IgD-negative memory B cell (primary cell): ENCODE results near the gene ROCK2. TPM values are rescaled to one million over a fixed set of nuclear protein-coding genes. Genes with fewer than 3 reads are reported as not detected.

Experiments used
- H3K27ac Mint-ChIP-seq, 3 donors: one replicate each; pipeline ENCODE4 v1.8.0; 2020 to 2022; ENCODE audit warnings: mild to moderate bottlenecking in 3 of 3, mixed read lengths in 3 of 3, moderate library complexity in 1 of 3
- H3K27me3 Mint-ChIP-seq: one replicate; pipeline ENCODE4 v1.8.0; 2021; ENCODE audit warnings: mixed read lengths
- H3K36me3 Mint-ChIP-seq: one replicate; pipeline ENCODE4 v1.8.0; 2020; ENCODE audit warnings: mild to moderate bottlenecking, mixed read lengths
- H3K4me1 Mint-ChIP-seq, 3 donors: one replicate each; pipeline ENCODE4 v1.8.0; 2020 to 2022; ENCODE audit warnings: mixed read lengths in 3 of 3, mild to moderate bottlenecking in 1 of 3
- H3K4me3 Mint-ChIP-seq, 4 donors: one replicate each; pipeline ENCODE4 v1.8.0; 2020 to 2022; ENCODE audit warnings: mild to moderate bottlenecking in 4 of 4, mixed read lengths in 4 of 4, moderate library complexity in 3 of 4
- H3K9me3 Mint-ChIP-seq, 3 donors: one replicate each; pipeline ENCODE4 v1.8.0; 2020 to 2021; ENCODE audit warnings: mixed read lengths in 3 of 3, mild to moderate bottlenecking in 1 of 3
- polyA plus RNA-seq: library from polyadenylated mRNA; unstranded; fragments of 300-500 nt; fragmentation: Illumina TruSeq; gene quantifications from one replicate; pipeline ENCODE4 v1.2.3, GENCODE V29; 2021

ROCK2 gene
- polyA plus RNA-seq, 1 donor from 2014 or later, result 13.3 TPM

- peak overlapping the region in 1 of 3 donors; percentile 53 for H3K27ac Mint-ChIP-seq
- H3K4me1 Mint-ChIP-seq, result peaks cover 0 to 3% (median 0%) of the 10 kb centered on the region in 3 donors
- H3K36me3 Mint-ChIP-seq, result no peaks in the 10 kb centered on the region
- H3K9me3 Mint-ChIP-seq, result no peaks in the 10 kb centered on the region
- no peak overlapping the region for H3K4me3 Mint-ChIP-seq
- H3K27me3 Mint-ChIP-seq, result peaks cover 4% of the 10 kb centered on the region
Observed at GRCh38 chr2:11355194-11356053, 11.0 kb upstream of the ROCK2 start.

- H3K27ac Mint-ChIP-seq, result peak overlapping the region in 1 of 3 donors; percentile 53
Observed at GRCh38 chr2:11354363-11355154, 10.1 kb upstream of the ROCK2 start.

GRCh38 chr2:11352781-11353537, 8.5 kb upstream of the ROCK2 start:
- Mint-ChIP-seq H3K36me3 (no peaks in the 10 kb centered on the region), H3K4me3 (no peak overlapping the region), H3K27me3 (peaks cover 4% of the 10 kb centered on the region), H3K9me3 (no peaks in the 10 kb centered on the region), H3K27ac (no peak overlapping the region), H3K4me1 (peaks cover 0 to 3% (median 0%) of the 10 kb centered on the region in 3 donors)

More at GRCh38 chr2:11354363-11355154, 10.1 kb upstream of the ROCK2 start:
- Mint-ChIP-seq H3K9me3 (no peaks in the 10 kb centered on the region), H3K4me1 (peaks cover 0 to 3% (median 0%) of the 10 kb centered on the region in 3 donors), H3K27me3 (peaks cover 4% of the 10 kb centered on the region), H3K36me3 (no peaks in the 10 kb centered on the region), H3K4me3 (no peak overlapping the region)

GRCh38 chr2:11348209-11348749, 3.8 kb upstream of the ROCK2 start:
- H3K4me3 Mint-ChIP-seq, result no peak overlapping the region

GRCh38 chr2:11347403-11347959, 3.0 kb upstream of the ROCK2 start:
- Mint-ChIP-seq H3K27me3 (peaks cover 3% of the 10 kb centered on the region), H3K4me3 (peak overlapping the region in 1 of 4 donors; percentile 89), H3K27ac (peak overlapping the region in 1 of 3 donors; percentile 16), H3K36me3 (no peaks in the 10 kb centered on the region), H3K9me3 (no peaks in the 10 kb centered on the region), H3K4me1 (peaks cover 12 to 14% (median 14%) of the 10 kb centered on the region in 3 donors)

More at GRCh38 chr2:11348209-11348749, 3.8 kb upstream of the ROCK2 start:
- Mint-ChIP-seq H3K4me1 (peaks cover 6% of the 10 kb centered on the region in 3 donors), H3K27ac (no peak overlapping the region), H3K27me3 (peaks cover 4% of the 10 kb centered on the region), H3K36me3 (no peaks in the 10 kb centered on the region), H3K9me3 (no peaks in the 10 kb centered on the region)

- no peaks in the 10 kb centered on the region for H3K36me3 Mint-ChIP-seq
- H3K4me3 Mint-ChIP-seq, result peak overlapping the region in 1 of 4 donors; percentile 89
- peaks cover 18 to 22% (median 21%) of the 10 kb centered on the region in 3 donors for H3K4me1 Mint-ChIP-seq
- no peaks in the 10 kb centered on the region for H3K9me3 Mint-ChIP-seq
- H3K27ac Mint-ChIP-seq, result peak overlapping the region in 2 of 3 donors; percentile 81 to 90
- peaks cover 3% of the 10 kb centered on the region for H3K27me3 Mint-ChIP-seq
Observed at GRCh38 chr2:11346023-11346482, 1.6 kb upstream of the ROCK2 start.

GRCh38 chr2:11344956-11345677, 681 bp upstream of the ROCK2 start:
- no peaks in the 10 kb centered on the region for H3K9me3 Mint-ChIP-seq
- H3K4me3 Mint-ChIP-seq, result peak overlapping the region; percentile 80 to 96 (median 91)
- H3K27ac Mint-ChIP-seq, result peak overlapping the region; percentile 74 to 90 (median 81)
- peaks cover 21 to 28% (median 25%) of the 10 kb centered on the region in 3 donors for H3K4me1 Mint-ChIP-seq
- H3K27me3 Mint-ChIP-seq, result no peaks in the 10 kb centered on the region
- H3K36me3 Mint-ChIP-seq, result no peaks in the 10 kb centered on the region

GRCh38 chr2:11343650-11344341, 640 bp downstream of the ROCK2 start:
- no peaks in the 10 kb centered on the region for H3K9me3 Mint-ChIP-seq
- peaks cover 29 to 39% (median 35%) of the 10 kb centered on the region in 3 donors for H3K4me1 Mint-ChIP-seq
- H3K27ac Mint-ChIP-seq, result peak overlapping the region; percentile 87 to 96 (median 88)

GRCh38 chr2:11343368-11343649, 1.1 kb downstream of the ROCK2 start:
- Mint-ChIP-seq H3K27me3 (no peaks in the 10 kb centered on the region), H3K36me3 (no peaks in the 10 kb centered on the region), H3K9me3 (no peaks in the 10 kb centered on the region)

More at GRCh38 chr2:11343650-11344341, 640 bp downstream of the ROCK2 start:
- H3K27me3 Mint-ChIP-seq, result no peaks in the 10 kb centered on the region
- H3K4me3 Mint-ChIP-seq, result peak overlapping the region; percentile 97 to 100 (median 99)
- no peaks in the 10 kb centered on the region for H3K36me3 Mint-ChIP-seq

GRCh38 chr2:11342551-11343367, 1.7 kb downstream of the ROCK2 start:
- no peaks in the 10 kb centered on the region for H3K9me3 Mint-ChIP-seq
- peak overlapping the region; percentile 97 to 100 (median 99) for H3K4me3 Mint-ChIP-seq
- H3K36me3 Mint-ChIP-seq, result no peaks in the 10 kb centered on the region
- H3K27me3 Mint-ChIP-seq, result no peaks in the 10 kb centered on the region
- H3K27ac Mint-ChIP-seq, result peak overlapping the region in 2 of 3 donors; percentile 87 to 96
- H3K4me1 Mint-ChIP-seq, result peaks cover 32 to 42% (median 41%) of the 10 kb centered on the region in 3 donors

More at GRCh38 chr2:11343368-11343649, 1.1 kb downstream of the ROCK2 start:
- Mint-ChIP-seq H3K27ac (peak overlapping the region; percentile 87 to 96 (median 88)), H3K4me3 (peak overlapping the region; percentile 97 to 100 (median 99)), H3K4me1 (peaks cover 32 to 42% (median 40%) of the 10 kb centered on the region in 3 donors)

- H3K9me3 Mint-ChIP-seq, result peaks cover 0 to 4% (median 2%) of the 10 kb centered on the region in 3 donors
- peaks cover 2% of the 10 kb centered on the region for H3K36me3 Mint-ChIP-seq
- H3K27ac Mint-ChIP-seq, result peak overlapping the region in 1 of 3 donors; percentile 9
- peaks cover 29 to 44% (median 42%) of the 10 kb centered on the region in 3 donors for H3K4me1 Mint-ChIP-seq
- H3K27me3 Mint-ChIP-seq, result no peaks in the 10 kb centered on the region
- H3K4me3 Mint-ChIP-seq, result peak overlapping the region in 2 of 4 donors; percentile 10 to 60
Observed at GRCh38 chr2:11340717-11341116, 3.7 kb downstream of the ROCK2 start.

- Mint-ChIP-seq H3K9me3 (peaks cover 0 to 4% (median 2%) of the 10 kb centered on the region in 3 donors), H3K27ac (no peak overlapping the region), H3K36me3 (peaks cover 2% of the 10 kb centered on the region), H3K27me3 (no peaks in the 10 kb centered on the region), H3K4me1 (peaks cover 32 to 41% (median 41%) of the 10 kb centered on the region in 3 donors), H3K4me3 (no peak overlapping the region)
Observed at GRCh38 chr2:11339508-11340083, 4.8 kb downstream of the ROCK2 start.
